Natural killer cell treated with Interleukin-12 subunit alpha and Interleukin-12 subunit beta and Interleukin-15 and Interleukin-18, amount 100 ng/mL, for 72 hours (primary cell): Measurements from ENCODE around the gene INPP5D. TPM values are rescaled to one million over a fixed set of nuclear protein-coding genes. Genes with fewer than 3 reads are reported as not detected.

ENCODE experiments used
- ATAC-seq, 2 donors: fragments of 150-1000 bp; cut with Tn5 transposase in 1 of 2; sonication (Bioruptor Pico), chemical (Tn5 transposase) in 1 of 2; 2 replicates each; pipeline ENCODE4 v1.10.0; 2021
- DNase-seq: peaks from one replicate; pipeline ENCODE4 v3.0.0; 2022; ENCODE audit warnings: low spot score
- H3K27ac Mint-ChIP-seq, 2 donors: 1 replicate in 1 of 2; 2 replicates in 1 of 2; pipeline ENCODE4 v1.8.0; 2022; ENCODE audit warnings: mixed read lengths in 2 of 2, mild to moderate bottlenecking in 1 of 2, moderate library complexity in 1 of 2
- H3K27me3 Mint-ChIP-seq, 2 donors: 1 replicate in 1 of 2; 2 replicates in 1 of 2; pipeline ENCODE4 v1.8.0; 2022; ENCODE audit warnings: mixed read lengths in 2 of 2
- H3K36me3 Mint-ChIP-seq: one replicate; pipeline ENCODE4 v1.8.0; 2022; ENCODE audit warnings: mixed read lengths
- H3K4me1 Mint-ChIP-seq, 2 donors: 1 replicate in 1 of 2; 2 replicates in 1 of 2; pipeline ENCODE4 v1.8.0; 2022; ENCODE audit warnings: low read depth in 2 of 2, mixed read lengths in 2 of 2, mild to moderate bottlenecking in 1 of 2
- H3K4me3 Mint-ChIP-seq: one replicate; pipeline ENCODE4 v1.8.0; 2022; ENCODE audit warnings: mixed read lengths
- H3K9me3 Mint-ChIP-seq: 2 replicates; pipeline ENCODE4 v1.8.0; 2022; ENCODE audit warnings: mixed read lengths
- total RNA-seq, 2 donors: library from RNA; stranded (reverse); gene quantifications; one replicate each; pipeline ENCODE4 v1.2.3, GENCODE V29; 2022

The INPP5D gene
- total RNA-seq, 2 donors from 2014 or later: 136 to 155 TPM

- peak; percentile 98 for DNase-seq
These were observed 191.4 kb downstream of the INPP5D start, which contains the start of gene ATG16L1 for GRCh38 chr2:233251306-233252116. Gene ATG16L1, plus strand, starts transcription at chr2:233251673. Its CDS starts 155 bp downstream, at chr2:233251828.

GRCh38 chr2:233252227-233252626 is 192.1 kb downstream of the INPP5D start:
- Mint-ChIP-seq H3K4me1 (peaks cover 46 to 56% of the 10 kb centered on the region in 2 donors), H3K27ac (peak overlapping the region; percentile 86 to 90)

More at GRCh38 chr2:233251306-233252116, 191.4 kb downstream of the INPP5D start, which contains the start of gene ATG16L1:
- peak; percentile 99 to 100 for ATAC-seq
- H3K4me1 Mint-ChIP-seq: peaks cover 46 to 60% of the 10 kb centered on the region in 2 donors
- H3K27ac Mint-ChIP-seq: peak within 1 kb of the TSS; percentile 86 to 90
- no peaks in the 10 kb centered on the region for H3K9me3 Mint-ChIP-seq
- H3K27me3 Mint-ChIP-seq: no peaks in the 10 kb centered on the region
- H3K36me3 Mint-ChIP-seq: peaks cover 4% of the 10 kb centered on the region
- peak within 1 kb of the TSS; percentile 94 for H3K4me3 Mint-ChIP-seq

GRCh38 chr2:233255151-233255550 is 195.0 kb downstream of the INPP5D start:
- H3K4me3 Mint-ChIP-seq: peak overlapping the region; percentile 56
- peak overlapping the region; percentile 30 to 76 for H3K27ac Mint-ChIP-seq
- peaks cover 45 to 54% of the 10 kb centered on the region in 2 donors for H3K4me1 Mint-ChIP-seq
- no peak for ATAC-seq
- H3K9me3 Mint-ChIP-seq: no peaks in the 10 kb centered on the region
- no peak for DNase-seq
- peaks cover 18% of the 10 kb centered on the region for H3K36me3 Mint-ChIP-seq
- H3K27me3 Mint-ChIP-seq: no peaks in the 10 kb centered on the region

More at GRCh38 chr2:233252227-233252626, 192.1 kb downstream of the INPP5D start:
- no peaks in the 10 kb centered on the region for H3K27me3 Mint-ChIP-seq
- H3K9me3 Mint-ChIP-seq: no peaks in the 10 kb centered on the region
- no peak for DNase-seq
- H3K36me3 Mint-ChIP-seq: peaks cover 4% of the 10 kb centered on the region
- no peak for ATAC-seq
- H3K4me3 Mint-ChIP-seq: peak overlapping the region; percentile 94

GRCh38 chr2:233256048-233256447 is 195.9 kb downstream of the INPP5D start:
- no peaks in the 10 kb centered on the region for H3K9me3 Mint-ChIP-seq
- no peak overlapping the region for H3K4me3 Mint-ChIP-seq
- DNase-seq (no peak), ATAC-seq (no peak)
- H3K27ac Mint-ChIP-seq: peak overlapping the region in 1 of 2 donors; percentile 76
- H3K27me3 Mint-ChIP-seq: no peaks in the 10 kb centered on the region
- H3K4me1 Mint-ChIP-seq: peaks cover 42 to 54% of the 10 kb centered on the region in 2 donors
- peaks cover 26% of the 10 kb centered on the region for H3K36me3 Mint-ChIP-seq

Other genes with a start within 250 kb of the INPP5D start
- gene SNORC, start 190.1 kb upstream of the INPP5D start, total RNA-seq: 1 to 10 TPM; 1.5 TPM
- gene NGEF, start 47.1 kb upstream of the INPP5D start, total RNA-seq: not detected
- gene NEU2, start 27.7 kb upstream of the INPP5D start, total RNA-seq: not detected
- gene ATG16L1, start 191.3 kb downstream of the INPP5D start, total RNA-seq: 10 to 100 TPM; 39.5 to 78.6 TPM
- under 1 TPM in 1 of 2 donors, not detected in 1; 0.05 TPM for gene SAG, start 247.5 kb downstream of the INPP5D start, total RNA-seq